Measurements from ENCODE around the gene TLL2. TPM values are rescaled to one million over a fixed set of nuclear protein-coding genes. Genes with fewer than 3 reads are reported as not detected.
A peak's percentile ranks its signal among the peaks of the same experiment; 100 is the strongest.

Gene TLL2
- total RNA-seq, 1 donor from 2014 or later: 8.7 TPM

DNA sequence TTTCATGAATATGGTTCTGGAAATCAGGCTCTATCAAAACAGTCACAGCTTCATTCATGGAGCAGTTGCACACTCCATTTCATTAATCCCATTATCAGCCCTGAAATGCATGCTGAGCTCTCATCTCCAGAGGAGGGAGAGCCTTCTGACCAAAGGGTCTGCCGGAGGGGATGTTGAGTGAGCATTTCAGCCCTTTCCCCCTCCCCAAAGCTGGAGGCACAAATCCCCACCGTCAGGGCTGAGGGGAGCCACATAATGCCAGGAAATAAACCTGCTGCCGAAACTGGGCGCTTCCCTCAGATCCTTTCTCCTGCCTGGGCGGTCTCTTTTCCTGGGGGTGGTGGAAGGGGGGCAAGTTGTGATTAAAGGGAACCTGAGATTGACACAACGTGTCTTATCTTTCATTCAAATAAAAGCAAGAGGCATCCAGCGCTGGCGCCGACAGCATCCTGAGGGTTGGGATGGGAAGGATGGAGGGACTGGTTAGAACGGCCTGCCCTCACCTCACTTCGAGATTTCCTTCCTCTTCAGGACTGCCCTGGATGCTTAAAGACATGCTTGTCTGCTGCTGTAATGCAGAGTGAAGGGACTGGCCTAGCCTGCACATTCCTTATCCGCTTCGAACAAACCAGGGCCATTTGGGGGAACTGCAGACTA, 71.6 kb downstream of the TLL2 start:
- no peak for DNase-seq
- ATAC-seq (ENCODE audit: poor library complexity): no peak
- intact Hi-C loops (cut with DNase I): no loop called here

DNA sequence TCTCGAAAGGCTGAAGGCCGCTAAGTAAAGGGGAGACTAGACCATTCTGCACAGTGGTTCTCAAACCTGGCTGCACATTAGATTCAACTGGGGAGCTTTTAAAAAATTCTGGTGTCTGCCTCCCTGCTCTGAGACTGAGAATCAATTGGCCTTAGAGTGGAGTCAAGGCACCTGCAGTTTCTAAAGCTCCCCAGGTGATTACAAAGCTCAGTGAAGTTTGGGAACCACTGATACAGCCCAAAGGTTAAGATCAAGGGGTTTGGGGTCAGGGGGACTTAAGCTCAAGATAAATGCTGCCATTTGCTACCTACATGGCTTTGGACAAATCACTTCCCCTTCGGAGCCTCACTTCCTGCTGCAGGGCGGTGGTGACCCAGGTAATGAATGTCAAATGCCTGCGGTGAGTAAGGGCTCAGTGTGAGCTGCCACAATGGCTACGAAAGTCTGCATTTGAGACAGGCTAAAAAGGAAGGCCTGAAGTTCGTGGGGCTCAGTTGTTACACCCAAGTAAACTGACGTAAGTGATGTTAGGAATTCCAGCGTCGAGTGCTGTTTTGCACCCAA, 72.3 kb downstream of the TLL2 start:
- ATAC-seq (ENCODE audit: poor library complexity) (no peak), DNase-seq (no peak)
- intact Hi-C loops (cut with DNase I): no loop called here

DNA sequence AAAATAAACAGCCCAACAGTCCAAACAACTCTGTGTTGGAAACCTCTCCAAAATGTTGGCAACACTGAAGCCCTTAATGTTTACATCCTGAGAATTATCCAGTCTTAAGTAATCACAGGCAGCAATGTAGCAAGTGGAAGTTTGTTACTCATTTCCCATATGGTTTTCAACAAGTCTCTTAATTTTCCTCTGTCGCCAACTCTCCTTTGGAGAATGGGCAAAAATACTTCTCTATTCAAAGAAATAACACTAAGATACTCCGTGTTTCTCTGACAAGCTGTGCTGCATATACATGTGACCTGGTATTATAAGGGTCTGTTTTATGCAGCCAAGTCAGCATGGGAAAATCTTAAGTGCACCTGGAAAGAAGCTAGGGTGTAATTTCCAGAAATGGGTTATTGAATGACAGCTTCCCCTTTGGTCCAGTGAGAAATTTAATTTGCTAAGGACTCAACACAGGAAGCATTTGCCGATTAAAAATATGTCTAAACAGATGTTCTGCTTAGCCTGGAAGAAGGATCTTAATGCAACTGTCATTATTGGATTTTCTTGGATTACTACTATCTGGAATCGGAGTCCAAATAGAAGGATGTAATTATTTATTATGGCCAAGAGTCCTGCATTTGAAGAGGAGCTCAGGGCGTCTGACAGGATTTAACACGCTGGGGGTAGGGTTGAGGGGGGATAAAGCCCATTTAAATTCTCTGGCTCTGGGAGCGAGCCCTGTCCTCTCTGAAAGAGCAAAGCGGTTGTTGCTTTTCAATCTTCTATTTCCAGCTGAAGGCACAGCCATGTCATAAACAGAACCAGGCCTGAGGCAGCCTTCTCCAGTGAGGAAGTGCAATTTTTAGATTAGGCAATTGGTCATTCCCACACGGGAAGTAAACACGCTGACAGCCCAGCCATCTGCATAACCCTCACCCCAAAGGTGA, 73.1 kb downstream of the TLL2 start:
- DNase-seq: no peak
- peak; percentile 80 for ATAC-seq (ENCODE audit: poor library complexity)
- intact Hi-C loops (cut with DNase I): no loop called here

DNA sequence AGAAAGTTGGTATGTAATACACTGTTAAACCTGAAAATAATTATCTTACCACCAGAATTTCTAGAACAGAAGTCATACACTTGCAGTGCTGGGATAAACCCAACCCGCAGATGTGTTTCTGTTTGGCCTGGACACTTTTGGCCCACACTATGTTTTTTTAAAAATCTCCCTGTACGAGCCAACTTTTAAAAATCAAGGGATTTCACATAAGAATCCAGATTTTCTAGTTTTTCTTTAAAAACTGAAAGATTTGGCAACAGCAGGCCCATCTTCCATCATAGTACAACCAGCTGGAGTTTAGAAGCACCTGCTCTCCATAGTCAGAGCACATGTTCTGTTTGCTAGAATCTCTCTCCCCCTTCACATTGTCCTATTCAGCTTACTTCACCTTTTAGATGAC, 74.0 kb downstream of the TLL2 start:
- no peak for DNase-seq

DNA sequence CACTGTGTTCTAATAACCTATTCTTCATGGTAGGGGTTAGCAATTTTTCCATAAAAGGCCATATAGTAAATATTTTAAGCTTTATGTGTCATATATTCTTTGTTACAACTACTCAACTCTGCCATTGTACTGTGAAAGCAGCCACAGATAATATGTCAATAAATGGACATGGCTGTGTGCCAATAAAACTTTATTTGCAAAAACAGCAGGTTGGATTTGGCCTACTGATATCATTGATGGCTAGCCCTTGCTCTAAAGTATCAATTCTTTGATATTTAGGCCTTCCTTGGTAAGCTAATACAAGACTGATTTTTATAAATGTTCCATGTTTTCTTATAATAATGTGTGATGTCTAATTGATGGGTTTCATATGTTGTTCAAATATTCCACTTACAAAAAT, 77.7 kb downstream of the TLL2 start:
- ATAC-seq (ENCODE audit: poor library complexity): no peak
- intact Hi-C loops (cut with DNase I): no loop called here
- DNase-seq: no peak

More for the DNA sequence above, 74.0 kb downstream of the TLL2 start:
- intact Hi-C loops (cut with DNase I): no loop called here
- ATAC-seq (ENCODE audit: poor library complexity): peak; percentile 84

DNA sequence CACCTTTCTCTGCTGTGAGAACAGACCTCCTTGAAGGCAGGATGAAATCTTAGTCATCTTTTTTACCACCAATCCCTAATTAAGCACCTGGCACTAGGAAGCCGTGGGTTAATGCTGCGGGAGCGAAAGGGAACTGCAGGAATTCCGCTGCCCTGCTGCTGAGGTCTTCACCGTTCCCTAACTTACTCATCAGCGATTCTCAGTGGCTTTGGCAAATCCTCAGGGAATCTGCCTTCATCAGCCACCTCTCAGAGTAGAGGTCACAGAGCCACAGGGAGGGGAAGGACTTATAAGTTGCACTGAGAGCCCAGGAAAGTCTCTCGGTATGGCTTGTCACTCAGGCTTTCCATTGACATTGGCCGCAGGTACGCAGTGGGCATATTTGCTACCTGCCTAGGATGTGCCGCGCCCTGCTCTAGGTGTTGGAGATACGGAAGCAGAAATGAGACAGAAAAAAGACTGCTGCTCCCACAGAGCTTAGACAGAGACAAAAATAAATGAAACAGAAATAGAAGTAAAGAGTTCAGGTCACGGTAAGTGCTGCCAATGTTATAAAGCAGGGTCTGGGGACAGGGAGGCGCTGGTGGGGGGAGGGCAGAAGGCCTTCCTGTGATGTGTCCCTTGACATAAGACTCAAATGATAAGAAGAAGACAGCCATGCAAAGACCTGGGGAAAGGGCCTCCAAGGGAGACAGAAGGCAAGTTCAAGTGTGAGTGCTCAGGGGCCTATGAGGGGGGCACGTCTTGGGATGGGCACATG, 82.3 kb downstream of the TLL2 start:
- ATAC-seq (ENCODE audit: poor library complexity): peak; percentile 25

DNA sequence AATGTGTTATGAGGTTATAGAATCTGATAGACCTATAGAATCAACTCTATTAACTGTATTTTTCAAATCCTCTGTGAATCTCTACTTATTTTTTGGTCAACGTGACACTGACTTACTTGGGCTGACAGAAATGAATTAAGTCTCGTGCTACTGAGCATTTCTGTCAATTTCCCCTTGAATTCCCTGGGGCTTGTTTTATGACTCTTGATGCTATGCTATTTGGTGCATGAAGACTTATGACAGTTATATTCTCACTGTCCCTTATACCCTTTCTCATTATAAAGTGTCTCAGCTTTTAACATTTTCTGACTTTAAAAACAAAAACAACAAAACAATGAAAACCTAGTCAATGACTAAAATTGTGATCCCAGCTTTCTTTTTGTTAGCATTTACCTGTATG, 86.4 kb downstream of the TLL2 start:
- no peak for ATAC-seq (ENCODE audit: poor library complexity)
- intact Hi-C loops (cut with DNase I): no loop called here

More for the DNA sequence above, 82.3 kb downstream of the TLL2 start:
- intact Hi-C loops (cut with DNase I): no loop called here
- no peak for DNase-seq

DNA sequence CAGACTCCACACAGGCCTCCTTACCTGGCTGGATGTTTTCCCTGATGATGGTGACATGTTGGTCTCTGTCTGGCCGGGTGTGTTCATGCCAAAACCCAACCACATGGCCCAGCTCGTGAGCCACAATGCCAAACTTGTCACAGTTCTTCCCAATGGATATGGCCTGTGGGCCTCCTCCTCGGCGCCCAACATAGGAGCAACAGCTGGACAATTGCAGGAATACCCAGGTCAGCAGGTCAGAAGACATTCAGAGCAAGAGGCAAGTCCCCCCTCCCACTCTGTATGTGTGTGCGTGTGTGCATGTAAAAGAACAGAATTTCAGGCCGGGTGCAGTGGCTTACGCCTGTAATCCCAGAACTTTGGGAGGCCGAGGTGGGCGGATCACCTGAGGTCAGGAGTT, 91.2 kb downstream of the TLL2 start:
- intact Hi-C loops (cut with DNase I): no loop called here
- no peak for DNase-seq
- ATAC-seq (ENCODE audit: poor library complexity): no peak

More for the DNA sequence above, 86.4 kb downstream of the TLL2 start:
- DNase-seq: no peak

DNA sequence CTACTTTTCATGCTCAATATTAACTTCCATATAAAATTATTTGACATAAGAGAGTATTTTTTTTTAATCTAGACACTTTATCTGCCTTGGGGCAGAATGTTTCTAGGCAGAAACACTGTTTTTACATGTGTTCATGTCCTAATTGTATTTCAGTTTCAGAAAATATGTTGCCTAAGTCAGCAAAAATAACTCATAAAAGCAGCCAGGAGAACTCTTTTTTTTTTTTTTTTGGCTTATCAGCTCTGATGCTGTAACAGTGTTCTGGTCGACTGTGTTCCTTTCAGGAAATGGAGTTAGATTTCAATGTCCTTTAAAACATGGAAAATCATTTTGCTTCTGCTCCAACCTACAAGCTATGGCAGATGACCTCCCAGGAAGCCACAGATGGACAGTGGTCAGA, 91.7 kb downstream of the TLL2 start:
- ATAC-seq (ENCODE audit: poor library complexity) (peak; percentile 58), DNase-seq (no peak)
- intact Hi-C loops (cut with DNase I): no loop called here

DNA sequence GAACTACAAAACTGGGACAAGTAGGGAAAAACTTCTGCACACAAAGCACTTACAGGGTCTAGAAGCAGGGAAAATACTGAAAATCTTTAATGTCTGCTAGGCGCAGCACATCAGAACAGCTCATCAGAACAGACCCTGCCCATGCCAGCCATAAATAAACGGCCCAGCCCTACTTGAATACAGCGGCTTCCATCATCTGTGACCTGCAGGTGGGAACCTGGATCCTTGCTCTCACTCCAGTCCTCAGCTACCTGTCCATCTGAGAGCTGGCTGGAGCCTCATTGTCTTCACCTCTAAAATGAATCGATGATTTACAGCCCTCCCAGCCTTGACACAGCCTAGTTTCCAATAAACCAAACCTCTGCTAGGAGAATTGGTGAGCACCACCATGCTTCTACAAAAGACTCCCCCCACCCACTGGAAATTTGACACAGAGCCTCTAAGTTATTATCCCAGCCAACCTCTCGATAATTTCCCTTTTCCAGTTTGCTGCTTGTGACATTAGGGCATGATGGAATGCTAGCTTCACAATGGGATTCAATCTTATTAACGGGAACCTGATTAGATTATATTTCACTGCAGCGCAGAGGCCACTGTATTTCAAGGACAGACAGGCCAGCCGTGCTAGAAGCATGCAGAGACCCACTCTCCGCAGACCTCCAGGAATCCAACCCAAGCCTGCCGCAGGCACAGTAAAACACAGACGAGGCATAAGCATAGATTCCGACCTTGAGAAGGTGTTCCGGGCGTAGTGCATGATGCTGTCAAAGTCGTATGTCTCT, 93.3 kb downstream of the TLL2 start:
- DNase-seq: no peak
- no peak for ATAC-seq (ENCODE audit: poor library complexity)

DNA sequence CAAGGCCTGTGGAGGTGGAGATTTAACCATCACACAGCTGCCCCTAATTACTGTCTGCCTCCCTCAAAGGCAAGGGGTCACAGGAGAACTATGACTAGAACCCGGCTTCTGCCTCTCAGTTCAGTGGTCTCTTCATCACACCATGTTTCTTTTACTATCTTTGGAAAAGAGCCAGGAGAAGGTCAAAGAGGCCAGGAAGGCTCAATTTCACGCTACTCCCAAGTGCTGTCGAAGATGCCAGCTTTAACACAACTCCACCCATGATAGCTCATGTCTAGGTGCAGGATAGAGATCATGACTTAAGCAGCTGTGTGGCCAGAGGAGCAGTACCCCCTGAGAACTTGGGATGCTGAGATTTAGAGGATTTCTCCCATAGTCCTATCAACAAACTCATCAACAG, 94.4 kb downstream of the TLL2 start:
- intact Hi-C loops (cut with DNase I): no loop called here
- DNase-seq (no peak), ATAC-seq (ENCODE audit: poor library complexity) (no peak)

More for the DNA sequence above, 93.3 kb downstream of the TLL2 start:
- intact Hi-C loops (cut with DNase I): no loop called here

DNA sequence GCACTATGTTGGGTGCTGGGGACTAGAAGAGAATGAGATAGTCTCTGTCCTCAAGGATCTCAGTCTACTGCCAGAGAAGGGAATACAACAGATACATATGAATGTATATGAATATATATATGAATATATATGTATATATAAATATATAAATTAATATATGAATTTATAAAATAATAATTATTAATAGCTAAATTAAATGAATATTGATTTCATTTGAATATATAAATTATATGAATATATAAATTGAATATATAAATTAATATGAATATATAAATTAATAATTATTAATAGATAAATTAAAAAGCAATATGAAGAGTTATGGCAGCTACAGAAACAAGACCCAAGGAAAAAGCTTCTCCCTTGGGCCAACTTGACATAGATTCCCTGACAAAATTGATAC, 95.1 kb downstream of the TLL2 start:
- no peak for DNase-seq
- intact Hi-C loops (cut with DNase I): no loop called here
- no peak for ATAC-seq (ENCODE audit: poor library complexity)

DNA sequence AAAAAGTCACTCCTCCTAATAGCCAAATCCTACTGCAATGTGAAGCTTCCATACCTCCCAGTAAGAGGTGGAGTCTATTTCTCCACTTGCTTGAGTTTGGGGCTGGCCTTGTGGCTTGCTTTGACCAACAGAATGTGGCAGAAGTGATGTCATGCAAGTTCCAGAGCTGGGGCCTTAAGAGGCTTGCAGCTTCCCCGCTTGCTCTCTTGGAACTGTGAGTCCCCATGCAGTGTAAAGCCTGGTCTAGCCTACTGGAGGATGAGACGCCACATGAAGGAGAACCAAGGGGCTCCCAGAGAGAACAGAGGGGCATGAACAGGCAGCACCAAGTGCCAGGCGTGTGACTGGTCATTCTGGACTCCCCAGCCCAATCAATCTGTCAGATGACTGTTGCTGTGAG, 96.3 kb downstream of the TLL2 start:
- no peak for ATAC-seq (ENCODE audit: poor library complexity)
- DNase-seq: no peak

DNA sequence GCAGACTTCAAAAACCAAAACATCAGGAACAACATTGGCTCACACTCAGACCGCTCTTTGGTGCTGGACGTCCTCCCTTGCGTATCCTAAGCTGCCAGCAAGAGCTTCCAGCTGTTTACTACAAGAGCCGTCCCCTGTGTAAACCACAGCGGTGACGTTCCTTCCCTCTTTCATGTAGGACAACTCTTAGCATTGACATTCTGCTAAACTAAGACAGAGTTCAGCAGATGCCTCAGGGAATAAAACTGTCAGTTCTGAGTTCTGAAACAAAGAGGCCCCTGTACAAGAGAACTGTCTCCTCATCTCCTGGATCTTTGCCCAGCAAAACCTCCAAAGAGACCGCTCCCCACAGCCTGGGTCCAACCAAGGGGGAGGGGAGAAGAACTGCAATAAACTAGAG, 97.1 kb downstream of the TLL2 start:
- DNase-seq: peak; percentile 79
- peak; percentile 77 for ATAC-seq (ENCODE audit: poor library complexity)
- intact Hi-C loops (cut with DNase I): no loop called here

More for the DNA sequence above, 96.3 kb downstream of the TLL2 start:
- intact Hi-C loops (cut with DNase I): no loop called here

DNA sequence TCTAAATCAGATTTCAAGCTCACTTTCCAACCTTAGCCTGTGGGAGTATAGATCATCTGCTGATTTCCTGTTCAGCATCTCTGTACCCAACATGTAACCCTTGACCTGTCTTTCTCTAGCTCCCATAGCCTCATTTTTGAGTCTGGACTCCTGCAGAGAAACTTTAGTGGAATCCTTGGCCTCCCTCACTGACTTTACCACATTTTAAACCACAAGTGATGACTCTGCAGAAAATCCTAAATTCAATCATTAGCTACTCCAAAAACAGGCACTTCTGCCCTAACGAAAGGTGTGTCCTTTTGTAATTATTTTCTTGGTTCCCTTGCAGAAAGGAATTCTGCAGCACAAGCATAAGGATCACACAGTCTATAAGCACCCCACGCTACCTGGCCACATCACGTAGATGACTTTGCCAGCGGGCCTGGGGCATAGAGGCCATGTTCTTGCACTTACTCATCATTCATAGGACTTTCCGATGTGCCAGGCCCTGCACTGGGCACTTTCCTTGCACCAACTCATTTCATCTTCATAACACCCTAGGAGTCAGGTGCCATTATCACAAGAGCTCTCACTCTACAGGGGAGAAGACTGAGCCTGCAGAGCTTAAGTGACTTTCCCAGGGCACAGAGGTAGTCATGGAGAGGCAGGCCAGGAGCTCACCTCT, 97.7 kb downstream of the TLL2 start:
- intact Hi-C loops (cut with DNase I): no loop called here
- no peak for ATAC-seq (ENCODE audit: poor library complexity)

DNA sequence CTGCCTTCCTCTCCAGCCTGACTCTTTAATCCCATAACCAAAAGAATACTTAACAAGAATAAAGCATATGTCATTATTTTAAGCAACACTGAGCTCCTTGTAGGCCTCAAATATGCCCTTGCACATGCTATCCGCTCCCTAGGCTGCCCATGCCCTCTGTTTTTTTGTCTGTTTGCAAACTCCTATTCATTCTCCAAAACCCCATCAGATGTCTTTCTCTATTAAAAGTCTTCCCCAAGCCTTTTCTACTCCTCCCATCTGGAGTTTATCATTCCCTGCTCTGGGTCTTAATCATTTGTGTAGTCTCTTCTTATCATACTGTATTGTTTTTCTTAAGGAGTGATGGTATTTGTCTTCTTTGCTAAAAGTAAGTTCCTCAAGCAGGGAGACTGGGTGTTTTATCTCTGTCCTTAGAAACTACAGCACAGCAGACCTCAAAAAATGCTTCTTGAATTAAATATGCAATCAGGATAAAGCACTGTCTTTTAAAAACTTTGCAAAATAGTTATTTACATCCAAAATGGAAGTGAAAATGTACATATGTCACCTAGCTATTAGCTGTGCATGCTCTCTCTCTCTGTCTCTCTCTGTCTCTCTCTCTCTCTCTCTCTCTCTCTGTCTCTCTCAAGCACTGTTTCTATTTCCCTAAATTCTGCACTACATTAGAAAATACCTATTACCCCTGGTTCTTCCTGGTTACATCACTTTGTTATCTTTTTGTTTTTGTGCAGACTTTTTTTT, 98.4 kb downstream of the TLL2 start:
- DNase-seq (no peak), ATAC-seq (ENCODE audit: poor library complexity) (no peak)
- intact Hi-C loops (cut with DNase I): no loop called here

More for the DNA sequence above, 97.7 kb downstream of the TLL2 start:
- no peak for DNase-seq

DNA sequence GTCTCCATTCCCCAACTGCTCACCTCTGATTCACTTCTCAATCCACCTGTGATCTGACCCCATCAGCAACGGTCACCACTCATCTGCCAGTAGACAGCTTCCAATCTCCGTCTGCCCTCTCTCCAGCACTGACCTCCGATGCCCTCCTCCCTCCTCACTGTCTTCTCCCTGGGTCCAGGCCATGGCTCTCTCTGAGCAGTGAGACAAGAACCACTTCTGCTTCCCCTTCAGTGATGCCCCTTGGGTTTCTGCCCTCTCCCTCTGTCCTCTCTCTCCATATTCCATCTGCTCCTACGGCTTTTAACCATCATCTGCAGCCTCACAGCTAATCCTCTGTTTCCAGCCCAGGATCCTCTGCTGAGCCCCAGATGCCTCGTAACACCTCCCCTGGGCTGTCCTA, 99.4 kb downstream of the TLL2 start:
- no peak for DNase-seq
- intact Hi-C loops (cut with DNase I): no loop called here
- ATAC-seq (ENCODE audit: poor library complexity): no peak

All from Right ventricle myocardium superior (tissue), 1 donor.